Left renal pelvis (tissue), 4 donors: ENCODE measurements around the gene GUCY1A2. TPM values are rescaled to one million over a fixed set of nuclear protein-coding genes. Genes with fewer than 3 reads are reported as not detected.
"Not testable (repeated sequence)": the region's sequence is repeated elsewhere in the genome, so short reads cannot be mapped to it uniquely, and the experiment has no call there.

Experiments
- DNase-seq, 4 donors: peaks; one replicate each; pipeline ENCODE4 v3.0.0-alpha.2; 2013; ENCODE audit warnings: low read depth in 4 of 4, low spot score in 3 of 4
- polyA plus RNA-seq, 4 donors: library from polyadenylated mRNA; unstranded; fragments of 120-200 nt; gene quantifications; one replicate each; pipeline ENCODE4 v1.2.1, GENCODE V29; 2013; ENCODE audit not compliant: insufficient read length in 4 of 4

Gene GUCY1A2
- polyA plus RNA-seq, 4 donors: 2.1 to 5.2 (median 3.6) TPM

DNA sequence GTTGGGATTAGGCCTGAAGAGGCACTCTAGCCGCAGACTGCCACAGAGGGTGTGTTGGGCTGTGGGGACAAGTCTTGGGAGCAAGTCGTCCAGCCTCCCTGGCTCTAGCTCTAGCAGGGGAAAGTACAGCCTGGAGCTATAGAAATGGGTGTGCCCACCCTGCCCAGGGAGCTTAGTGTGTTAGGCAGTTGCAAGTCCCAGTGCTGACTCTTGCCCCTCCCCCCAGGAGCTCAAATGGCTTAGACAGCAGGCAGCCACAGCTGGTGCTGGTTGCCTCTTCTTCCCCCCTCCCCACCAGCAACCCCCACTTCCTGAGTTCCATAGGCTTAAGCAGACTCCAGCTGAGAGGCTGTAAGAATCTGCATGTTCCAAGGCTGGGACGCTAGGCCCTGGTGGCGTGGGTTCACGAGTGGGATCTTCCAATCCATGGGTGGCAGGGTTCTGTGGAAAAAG, 61.2 kb downstream of the GUCY1A2 start:
- no peak for DNase-seq

DNA sequence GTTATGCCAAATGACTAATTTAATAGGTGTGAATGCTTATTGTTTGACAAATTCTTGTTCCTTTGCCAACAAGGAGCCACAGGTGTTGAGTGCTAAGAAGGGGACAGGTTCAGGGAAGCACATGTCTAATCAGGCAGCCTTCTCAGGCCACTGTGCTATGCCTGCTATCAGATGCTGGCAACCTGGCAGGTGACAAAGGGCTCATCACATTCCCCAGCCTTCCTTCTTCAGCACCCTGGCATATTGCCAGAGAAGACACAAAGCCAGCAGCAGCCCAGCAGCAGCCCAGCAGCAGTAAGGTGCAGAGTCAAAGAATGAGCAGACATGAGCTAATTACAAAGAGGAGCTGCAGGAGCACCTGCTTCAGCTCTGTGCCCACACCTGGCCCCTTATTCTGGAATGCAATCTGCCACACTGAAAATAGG, 68.2 kb downstream of the GUCY1A2 start:
- DNase-seq: no peak

DNA sequence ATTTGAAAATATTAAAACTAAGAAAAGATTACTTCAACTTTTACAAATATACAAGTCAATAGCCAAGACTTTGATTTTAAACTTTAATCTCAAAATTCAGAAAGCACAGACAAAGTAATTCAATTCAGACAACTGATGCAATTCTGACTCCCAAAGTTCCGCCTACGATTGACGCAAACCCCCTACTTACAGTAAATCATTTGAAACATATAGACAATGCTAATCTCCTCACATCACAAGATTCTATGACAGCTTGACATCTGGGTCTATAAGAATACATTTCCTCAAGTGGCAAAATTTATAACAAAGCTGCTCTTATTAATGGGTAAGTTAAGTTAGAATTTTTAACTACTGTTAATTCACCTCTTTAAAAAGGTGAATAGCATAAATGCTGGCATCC, 75.2 kb downstream of the GUCY1A2 start:
- no peak for DNase-seq

DNA sequence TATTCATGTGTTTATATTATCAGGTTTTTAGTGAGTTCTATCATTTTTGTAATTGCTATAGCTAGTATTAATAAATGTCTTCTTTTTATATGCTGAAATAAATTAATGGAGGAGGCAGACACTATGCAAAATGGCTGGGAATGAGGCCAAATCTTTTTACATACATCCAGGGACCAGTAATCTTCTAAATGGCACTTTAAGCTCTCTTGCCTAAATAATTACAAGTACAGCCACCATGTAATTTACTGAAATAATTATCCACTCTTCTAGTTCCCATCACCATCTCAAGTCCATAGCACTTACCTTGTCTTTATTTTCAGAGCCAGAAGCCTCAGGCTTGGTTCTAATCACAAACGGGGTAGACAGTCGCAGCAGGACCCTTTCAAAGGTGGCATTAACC, 79.1 kb downstream of the GUCY1A2 start:
- DNase-seq: no peak

DNA sequence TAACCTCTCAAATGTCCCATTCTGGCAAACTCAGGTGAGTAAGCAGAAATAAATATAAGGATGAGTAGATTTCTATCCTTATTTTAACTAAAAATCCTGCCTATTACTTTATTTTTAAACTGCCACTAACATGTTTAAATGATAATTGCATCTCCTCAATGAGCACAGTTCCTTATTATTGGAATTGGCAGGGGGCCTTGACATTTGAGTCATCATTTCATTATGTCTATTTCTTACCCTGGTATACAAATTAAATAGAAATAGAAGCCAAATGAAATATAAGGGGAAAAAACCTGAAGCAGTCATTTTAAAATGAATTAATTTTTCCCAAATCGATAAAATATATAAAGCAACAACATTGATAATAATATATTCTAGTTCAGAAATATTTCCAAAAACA, 81.2 kb downstream of the GUCY1A2 start:
- DNase-seq: no peak

DNA sequence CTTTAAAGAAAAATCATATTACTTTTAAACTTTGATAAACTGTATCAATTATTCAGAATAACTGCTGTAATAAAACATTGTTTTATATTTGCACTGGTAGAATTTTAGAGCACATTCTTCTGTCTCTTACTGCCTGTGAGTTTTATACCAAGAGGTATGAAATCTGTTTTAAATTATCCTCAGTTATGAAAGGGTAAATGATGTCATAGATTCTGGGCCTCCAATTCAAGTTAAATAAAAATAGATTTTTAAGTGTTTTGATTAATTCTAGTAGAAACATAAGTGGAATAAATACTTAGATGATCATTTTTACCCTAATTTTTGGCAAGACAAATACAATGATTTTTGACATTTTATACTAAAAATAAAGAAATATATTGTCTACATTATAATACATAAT, 93.0 kb downstream of the GUCY1A2 start:
- DNase-seq: no peak

DNA sequence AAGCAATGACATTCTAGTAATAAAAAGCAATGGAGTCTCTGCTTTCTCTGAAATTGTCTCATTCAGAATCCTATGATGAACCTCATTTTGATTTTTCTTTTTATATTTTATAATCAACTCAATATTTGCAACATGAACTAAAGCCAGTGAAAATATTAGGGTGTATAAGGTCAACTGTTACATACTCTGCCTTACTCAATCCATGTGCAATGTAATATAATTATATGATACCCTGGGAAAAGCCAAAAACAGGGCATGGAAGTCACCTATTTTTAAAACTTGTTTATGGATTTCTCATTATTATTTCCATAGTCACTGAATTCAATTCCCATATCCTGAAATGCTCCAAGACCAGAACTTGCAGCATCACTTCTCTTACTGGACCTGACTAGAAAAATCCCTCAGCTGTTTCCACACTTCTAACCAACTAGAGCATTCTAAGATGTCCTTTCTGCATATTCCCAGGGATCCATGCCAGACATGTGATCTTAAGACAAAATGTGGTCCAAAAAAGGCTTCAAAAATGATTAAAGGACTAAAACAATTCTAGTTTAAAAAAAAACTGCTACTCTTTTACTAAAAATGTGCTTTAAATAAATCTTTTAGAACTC, 97.3 kb downstream of the GUCY1A2 start:
- DNase-seq: no peak

DNA sequence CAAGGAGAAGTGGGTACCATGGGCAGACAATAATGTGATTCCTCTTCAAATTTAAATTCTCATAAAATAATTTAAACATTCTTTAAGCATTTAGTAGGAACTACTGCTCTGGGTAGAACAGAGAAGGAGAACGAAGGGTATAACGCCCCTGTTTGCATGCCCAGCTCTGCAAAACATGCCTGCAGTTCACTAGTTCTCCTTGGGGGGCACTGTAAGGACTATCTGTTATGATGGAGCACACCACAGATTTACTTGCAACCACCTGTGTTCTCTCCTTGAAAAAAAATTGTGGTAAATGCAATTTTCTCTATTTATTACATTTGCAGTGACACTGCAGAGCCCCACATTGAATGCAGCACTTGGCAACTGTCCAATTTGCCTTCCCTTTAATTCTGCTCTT, 100.3 kb downstream of the GUCY1A2 start:
- no peak for DNase-seq

DNA sequence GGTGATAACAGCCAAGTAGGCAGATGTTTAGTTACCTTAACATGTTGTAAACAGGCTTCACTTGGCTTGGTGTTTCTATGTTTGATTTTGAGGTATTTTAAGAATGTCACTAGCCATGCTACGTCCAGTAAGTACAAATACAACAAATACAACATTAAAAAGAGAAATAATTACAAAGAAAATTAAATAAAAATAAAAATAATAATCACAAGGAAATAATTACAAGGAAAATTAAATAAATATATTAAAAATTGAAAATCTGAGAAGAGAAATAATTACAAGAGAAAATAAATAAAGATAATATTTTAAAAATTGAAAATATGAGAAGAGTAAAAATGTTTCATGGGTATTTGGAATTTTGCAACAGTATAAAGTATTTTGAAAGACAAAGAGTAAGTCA, 103.9 kb downstream of the GUCY1A2 start:
- DNase-seq: no peak

DNA sequence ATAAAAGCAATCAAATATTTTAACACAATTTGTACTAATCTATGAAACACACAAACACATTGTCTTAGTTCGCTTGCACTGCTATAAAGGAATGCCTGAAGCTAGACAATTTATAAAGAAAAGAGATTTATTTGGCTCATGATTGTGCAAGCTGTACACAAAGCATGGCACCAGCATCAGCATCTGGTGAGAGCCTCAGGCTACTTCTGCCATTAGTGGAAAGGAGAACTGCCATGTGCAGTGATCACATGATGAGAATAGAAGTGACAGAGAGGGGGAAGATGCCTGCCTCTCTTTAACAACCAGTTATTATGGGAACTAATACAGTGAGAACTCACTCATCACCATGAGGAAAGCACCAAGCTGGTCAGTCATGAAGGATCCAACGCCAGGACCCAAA, 105.1 kb downstream of the GUCY1A2 start:
- DNase-seq: no peak

DNA sequence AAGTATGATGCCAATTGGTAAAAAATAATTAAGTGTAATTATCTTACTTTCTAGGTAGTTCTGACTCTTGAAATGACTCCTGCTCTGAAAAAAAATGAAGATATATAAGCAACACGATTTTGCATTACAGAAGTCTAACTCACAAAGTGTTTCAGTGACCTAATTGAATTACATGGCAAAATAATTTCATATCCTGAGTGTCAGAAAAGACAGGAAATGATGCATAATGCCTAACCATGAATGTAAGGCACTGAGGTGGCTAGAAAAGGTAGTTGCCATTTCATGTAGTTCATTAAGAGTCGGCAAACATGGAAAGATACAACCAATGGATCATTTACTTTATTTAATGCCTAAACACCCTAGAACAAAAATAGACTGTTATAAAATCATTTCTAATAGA, 113.5 kb downstream of the GUCY1A2 start:
- no peak for DNase-seq

DNA sequence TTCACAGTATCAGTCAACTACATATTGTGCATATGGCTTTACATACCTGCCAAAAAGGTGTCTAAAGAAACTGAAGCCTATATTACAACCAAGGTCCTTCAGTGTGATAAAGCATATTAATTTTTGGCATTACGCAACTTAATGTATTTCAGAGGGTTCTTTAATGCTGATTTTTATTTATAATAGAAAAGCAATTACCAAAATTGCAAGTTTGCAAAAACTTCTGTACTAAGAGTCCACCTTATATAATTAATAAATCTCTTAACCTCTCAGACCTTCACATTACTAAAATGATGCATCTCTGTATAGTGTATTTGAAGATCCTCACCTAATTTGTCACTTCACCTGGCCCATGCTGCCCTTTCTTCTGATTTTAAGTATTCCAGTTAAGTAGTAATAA, 128.6 kb downstream of the GUCY1A2 start:
- DNase-seq: no peak

DNA sequence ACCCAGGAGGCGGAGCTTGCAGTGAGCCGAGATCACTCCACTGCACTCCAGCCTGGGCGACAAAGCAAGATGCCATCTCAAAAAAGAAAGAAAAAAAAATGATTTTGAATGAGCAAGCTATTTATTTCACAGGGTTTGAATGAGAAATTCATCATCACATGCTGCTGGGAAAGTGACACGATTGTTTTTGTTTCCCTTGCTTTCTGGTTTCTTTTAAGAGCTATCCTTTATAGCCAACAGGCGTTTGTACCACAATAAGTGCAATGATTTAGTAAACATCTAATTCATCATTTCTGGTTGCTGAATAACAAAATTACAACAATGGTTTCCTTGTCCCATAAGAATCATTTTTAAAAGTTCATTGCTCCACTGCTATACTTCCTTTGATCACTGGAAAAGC, 129.9 kb downstream of the GUCY1A2 start:
- DNase-seq: no peak

DNA sequence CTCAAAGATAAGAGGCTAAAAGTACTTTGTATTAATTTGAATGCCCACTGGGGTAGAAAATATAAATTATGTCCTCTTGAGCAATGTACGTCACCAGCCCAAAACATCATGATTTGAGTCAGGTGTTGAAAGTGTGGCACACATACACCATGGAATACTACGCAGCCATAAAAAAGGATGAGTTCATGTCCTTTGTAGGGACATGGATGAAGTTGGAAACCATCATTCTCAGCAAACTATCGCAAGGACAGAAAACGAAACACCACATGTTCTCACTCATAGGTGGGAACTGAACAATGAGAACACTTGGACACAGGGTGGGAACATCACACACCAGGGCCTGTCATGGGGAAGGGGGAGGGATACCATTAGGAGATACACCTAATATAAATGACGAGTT, 134.6 kb downstream of the GUCY1A2 start:
- DNase-seq: not testable (repeated sequence)

DNA sequence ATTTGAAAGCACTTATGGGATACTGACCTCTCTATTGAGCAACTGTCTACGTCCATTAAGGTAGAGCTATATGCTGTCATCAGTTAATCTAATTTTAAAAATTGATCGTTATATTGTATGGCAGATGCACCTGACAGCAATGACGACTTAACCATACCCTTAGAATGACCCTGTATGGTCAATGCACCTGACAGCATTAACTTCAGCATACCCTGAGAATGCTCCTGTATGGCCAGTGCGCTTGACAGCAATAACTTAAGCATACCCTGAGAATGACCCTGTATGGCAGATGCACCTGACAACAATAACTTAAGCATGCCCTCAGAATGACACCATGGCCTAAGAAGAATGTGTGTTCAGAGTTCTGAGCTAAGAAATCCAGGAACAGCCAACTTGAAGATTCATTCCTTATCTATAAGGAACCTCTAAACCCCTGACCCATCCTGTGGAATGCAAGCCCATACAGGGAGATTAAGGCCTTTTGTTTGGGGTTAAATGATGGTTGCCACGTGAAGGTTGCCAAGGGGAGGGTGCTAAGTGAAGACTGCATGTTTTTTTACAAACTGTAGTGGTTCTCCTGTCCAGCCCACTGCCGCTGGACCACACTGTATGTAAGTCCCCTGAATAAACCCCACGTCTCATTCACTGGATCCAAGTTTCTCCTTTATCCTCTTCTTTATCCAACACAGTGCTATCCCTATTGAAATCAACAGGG, 138.3 kb downstream of the GUCY1A2 start:
- no peak for DNase-seq

DNA sequence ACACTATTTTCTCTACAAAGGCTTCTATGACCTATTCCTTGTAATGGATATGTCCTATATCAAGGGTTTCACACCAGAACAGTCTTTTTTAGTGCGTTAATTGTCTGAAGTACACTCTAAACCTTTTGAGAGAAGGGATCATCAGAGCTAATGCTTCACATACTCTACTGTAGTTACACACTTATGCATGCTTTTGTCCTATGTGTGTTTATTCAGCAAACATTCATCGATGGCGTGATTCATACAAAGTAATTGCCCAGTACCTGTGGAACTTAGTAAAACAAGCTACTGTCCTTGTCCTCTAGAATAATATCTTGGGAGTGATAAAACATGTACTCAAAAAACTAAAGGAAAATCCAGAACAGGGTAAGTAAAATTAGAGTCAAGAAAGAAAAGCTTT, 139.2 kb downstream of the GUCY1A2 start:
- DNase-seq: no peak

DNA sequence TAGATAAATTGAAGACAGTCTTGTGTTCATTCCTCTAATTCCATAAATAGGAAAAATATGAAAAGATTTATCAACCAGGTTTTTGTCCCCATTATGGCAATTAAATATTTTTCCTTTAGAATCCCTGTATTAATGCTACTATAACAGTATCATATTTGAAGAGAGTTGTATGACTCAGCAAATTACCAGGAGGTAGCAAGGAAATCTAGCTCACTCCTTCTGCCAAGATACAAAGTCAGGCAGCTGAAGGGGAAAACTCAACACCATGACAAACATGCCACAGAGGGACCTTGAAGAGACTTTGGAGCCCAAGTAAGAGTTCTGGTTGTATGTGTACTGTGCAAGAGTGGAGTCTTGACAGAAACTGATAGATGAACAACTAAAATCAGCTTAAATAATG, 143.3 kb downstream of the GUCY1A2 start:
- no peak for DNase-seq

DNA sequence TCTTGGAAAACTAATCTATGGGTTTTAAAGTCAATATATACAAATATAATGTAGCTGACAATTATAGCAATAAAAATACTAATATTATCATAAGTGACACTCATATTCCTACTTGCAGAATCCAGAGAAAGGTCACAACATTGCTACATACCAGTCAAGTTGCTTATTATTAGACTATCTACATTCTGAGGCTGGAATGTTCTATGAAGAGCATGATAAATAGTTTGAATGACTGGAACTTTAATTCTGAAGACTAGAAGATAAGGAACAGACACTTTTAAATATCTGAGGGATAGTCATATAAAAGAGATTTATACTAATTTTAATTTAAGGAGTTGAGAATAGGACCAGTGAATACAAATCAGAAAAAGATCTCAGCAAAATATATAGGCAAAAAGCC, 146.0 kb downstream of the GUCY1A2 start:
- no peak for DNase-seq

DNA sequence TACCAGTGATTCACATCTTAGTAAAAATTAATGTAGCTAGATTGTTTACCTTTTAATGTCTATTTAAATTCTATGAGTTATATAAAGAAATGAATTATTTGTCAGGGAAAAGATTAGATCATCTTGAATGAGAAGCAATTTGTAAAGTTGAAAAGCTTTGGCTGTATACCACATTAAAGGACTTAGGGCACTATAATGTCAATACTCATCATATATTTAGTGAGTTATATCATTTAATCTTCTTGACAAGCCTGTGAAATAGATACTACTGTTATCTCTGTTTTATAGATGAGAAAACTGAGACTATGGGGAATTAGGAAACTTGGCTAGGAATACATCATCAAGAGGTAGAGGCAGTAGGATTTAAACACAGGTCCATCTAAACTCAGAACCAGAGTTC, 160.1 kb downstream of the GUCY1A2 start:
- no peak for DNase-seq

DNA sequence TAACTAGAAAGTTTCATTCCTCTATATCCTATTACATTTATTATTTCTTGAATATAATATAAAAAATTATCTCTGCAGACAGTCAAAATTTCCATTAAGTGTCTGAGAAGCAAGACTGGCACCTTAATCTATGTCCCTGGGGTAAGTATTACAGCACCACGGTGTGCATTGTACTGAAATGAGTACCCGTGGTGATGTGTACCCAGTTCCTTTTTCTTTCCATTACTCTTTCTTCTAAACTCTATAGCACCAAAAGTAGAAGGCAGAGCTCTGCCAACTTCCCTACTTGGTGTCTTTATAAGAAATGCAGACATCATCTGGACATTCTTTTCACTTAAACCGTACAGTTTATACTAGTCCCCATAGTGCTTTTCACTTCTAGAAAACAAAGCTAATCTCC, 161.7 kb downstream of the GUCY1A2 start:
- no peak for DNase-seq

DNA sequence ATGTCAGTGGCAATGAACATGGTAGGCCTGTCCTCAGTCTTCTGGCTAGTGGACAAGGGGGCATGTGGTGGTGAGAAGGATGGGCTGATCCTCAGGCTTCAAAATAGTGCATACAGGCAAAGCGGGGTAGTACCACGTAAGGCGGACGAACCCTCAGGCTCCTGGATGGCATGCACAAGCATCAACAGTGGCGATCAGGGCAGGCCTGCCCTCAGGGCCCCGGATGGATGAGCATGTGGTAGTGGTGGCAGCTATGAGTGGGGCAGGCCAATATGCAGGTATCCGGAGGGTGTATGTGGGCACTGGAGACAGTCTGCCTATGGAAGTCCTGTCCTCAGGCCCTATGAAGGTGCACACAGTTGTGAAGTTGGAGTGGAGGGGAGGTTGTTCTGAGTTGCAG, 163.8 kb downstream of the GUCY1A2 start:
- DNase-seq: no peak

DNA sequence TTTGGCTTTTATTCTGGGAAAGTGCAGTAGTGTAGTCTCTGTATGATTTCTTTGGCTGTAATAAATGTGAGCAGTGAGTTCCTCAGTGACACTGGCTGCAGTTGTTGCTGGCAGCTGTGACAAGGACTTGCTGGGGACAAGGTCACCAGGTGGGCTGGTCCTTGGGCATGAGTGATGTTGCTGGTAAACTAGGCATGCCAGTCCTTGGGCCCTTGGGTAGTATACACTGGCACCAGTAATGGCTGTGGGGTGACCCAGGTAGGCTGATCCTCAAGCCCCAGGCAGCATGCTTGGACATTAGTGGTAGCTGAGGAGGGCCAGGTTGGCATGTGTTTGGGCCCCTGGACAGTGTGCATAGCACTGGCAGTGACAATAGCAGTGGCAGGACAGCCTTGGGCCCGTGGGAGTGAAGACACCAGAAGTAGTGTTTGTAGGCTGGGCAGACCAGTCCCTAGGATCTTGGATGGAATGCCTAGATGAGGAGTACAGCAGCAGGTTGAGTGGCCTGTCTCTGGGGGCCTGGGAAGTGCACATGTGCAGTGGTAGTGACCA, 164.3 kb downstream of the GUCY1A2 start:
- DNase-seq: no peak
